Heart left ventricle (tissue), 16 donors: Measurements from ENCODE around the gene PXMP4. TPM values are rescaled to one million over a fixed set of nuclear protein-coding genes. Genes with fewer than 3 reads are reported as not detected.

Experiments used
- ATAC-seq, 4 donors: fragments of 200-7000 bp; cut with Tn5 transposase; one replicate each; pipeline ENCODE4 v1.9.1; 2020 to 2022; ENCODE audit warnings: moderate library complexity in 4 of 4, mild to moderate bottlenecking in 3 of 4, moderate number of reproducible peaks in 1 of 4
- DNase-seq, 5 donors: peaks; one replicate each; pipeline ENCODE4 v3.0.0-alpha.2; 2020
- H3K27ac ChIP-seq, 12 donors: fragments of 200-600 bp; sonication (generic) in 4 of 12; one replicate each; pipeline versions ENCODE4 v1.5.0 to v1.8.0; 2016 to 2022; ENCODE audit warnings: mild to moderate bottlenecking in 2 of 12
- H3K27me3 ChIP-seq, 9 donors: fragments of 200-600 bp; sonication (generic) in 2 of 9; one replicate each; pipeline versions ENCODE4 v1.5.1 to v1.8.0; 2016 to 2022; ENCODE audit warnings: mild to moderate bottlenecking in 3 of 9
- H3K36me3 ChIP-seq, 9 donors: fragments of 200-600 bp; sonication (generic) in 2 of 9; one replicate each; pipeline versions ENCODE4 v1.5.0 to v1.8.0; 2018 to 2022; ENCODE audit warnings: mild to moderate bottlenecking in 2 of 9
- H3K4me1 ChIP-seq, 12 donors: fragments of 200-600 bp; sonication (generic) in 4 of 12; one replicate each; pipeline versions ENCODE4 v1.5.0 to v1.8.0; 2016 to 2022; ENCODE audit warnings: mild to moderate bottlenecking in 3 of 12
- H3K4me3 ChIP-seq, 12 donors: fragments of 200-600 bp; sonication (generic) in 4 of 12; one replicate each; pipeline versions ENCODE4 v1.5.0 to v1.8.0; 2017 to 2022; ENCODE audit warnings: mild to moderate bottlenecking in 9 of 12, moderate library complexity in 4 of 12
- H3K9me3 ChIP-seq, 12 donors: fragments of 200-600 bp; sonication (generic) in 4 of 12; one replicate each; pipeline versions ENCODE4 v1.5.0 to v1.8.0; 2016 to 2022; ENCODE audit warnings: mild to moderate bottlenecking in 1 of 12
- CTCF ChIP-seq, 12 donors: fragments of 200-600 bp; sonication (generic) in 4 of 12; IDR thresholded peaks; one replicate each; pipeline versions ENCODE4 v1.5.0 to v1.8.0; 2018 to 2022; ENCODE audit warnings: antibody characterized with exemption in 12 of 12, mild to moderate bottlenecking in 5 of 12
- POLR2A ChIP-seq, 2 donors: fragments of 450-650 bp; IDR thresholded peaks; one replicate each; pipeline ENCODE4 v1.6.1; 2017; ENCODE audit warnings: antibody characterized with exemption in 2 of 2, mild to moderate bottlenecking in 2 of 2, moderate library complexity in 2 of 2
- WGBS, 4 donors: extraction: QIAGEN DNeasy Blood & Tissue Kit in 2 of 4; methylation state at CpG; one replicate each; pipeline versions ENCODE4 v1.1.5 to v1.1.7; 2013 to 2018; 5-methylcytosine and 5-hydroxymethylcytosine counted together
- intact Hi-C, 10 donors: fragments of 100-400 bp; cut with DNase I; formaldehyde crosslinking; loops; one replicate each; pipeline versions ENCODE4 v1.11.1 to v1.14.2; 2022
- polyA plus RNA-seq, 2 donors: library from polyadenylated mRNA; stranded (reverse); fragments of 200-250 nt; gene quantifications; one replicate each; pipeline ENCODE4 v1.2.3, GENCODE V29; 2013
- total RNA-seq, 9 donors: library from RNA; depleted of rRNA in 2 of 9; stranded (reverse); fragments of >200 nt in 2 of 9; fragmentation: NEBNext Ultra II Directional in 3 of 9; extraction: Animal tissue kit (Norgen Biotek cat#: 25700) in 3 of 9; gene quantifications; one replicate each; pipeline versions ENCODE4 v1.1.0 to v1.2.4, GENCODE V29; 2016 to 2023
- donor health status: ischemic (EF 13 %, LVEDD 7.1; RV severe dilation, severe dysfunction).
- donor health status: healthy with polysubstance abuse.
- donor health status: DM: no; HTN: yes; CAD: no.
- donor health status: DM: no; HTN: no; CAD: no.
- donor health status: ischemic (EF 25% LVEDD 6.9; RV normal size, moderate dysfunction).
- donor health status: ischemic (EF 25% LVEDD 5.7; RV mildly dilated, moderate dysfunction).
- donor health status: healthy.
- donor health status: DM: yes; HTN: yes; CAD: no.
- donor health status: ischemic (EF 35%, LVEDD 5.7; RV mildly dilated, moderate dysfunction).
- donor health status: nonischemic (EF 11% LVEDD 7.7; RV severe dilation, severe dysfunction).
- donor health status: DM: yes; HTN: yes; CAD: no.
- donor health status: PGD.
- donor health status: ischemic (EF 29% LVEDD 5.4; RV normal size, mild dysfunction).
- donor health status: nonischemic (EF 23%, LVEDD 6.1; RV moderate dilation, normal function).

PXMP4 gene
- total and polyA plus RNA-seq, 11 donors, result 5.0 to 13.0 (median 10.2) TPM

GRCh38 chr20:33710681-33711445 is 9.2 kb downstream of the PXMP4 start:
- DNase-seq (no peak), ATAC-seq (no peak)
- Histone ChIP-seq H3K27me3 (no peaks in the 10 kb centered on the region), H3K4me1 (no peaks in the 10 kb centered on the region), H3K27ac (no peak overlapping the region), H3K36me3 (peaks cover 0 to 75% (median 57%) of the 10 kb centered on the region in 9 donors), H3K4me3 (no peak overlapping the region), H3K9me3 (no peaks in the 10 kb centered on the region)
- WGBS, 4 donors, result 73 to 85% (median 80%) methylated on average over 13 to 14 of the region's 14 CpGs
- intact Hi-C loops, result no loop called here
- TF ChIP-seq CTCF (IDR thresholded peaks at IDR 0.05) (no peak), POLR2A (IDR thresholded peaks at IDR 0.05) (no peak)

- Histone ChIP-seq H3K4me1 (no peaks in the 10 kb centered on the region), H3K27me3 (no peaks in the 10 kb centered on the region), H3K4me3 (no peak overlapping the region), H3K27ac (no peak overlapping the region), H3K36me3 (peaks cover 0 to 75% (median 57%) of the 10 kb centered on the region in 9 donors), H3K9me3 (no peaks in the 10 kb centered on the region)
- WGBS, 4 donors, result 84 to 90% (median 88%) methylated on average over 16 of the region's 16 CpGs
- intact Hi-C loops, result no loop called here
- no peak for ATAC-seq
- DNase-seq, result no peak
- TF ChIP-seq POLR2A (IDR thresholded peaks at IDR 0.05) (no peak), CTCF (IDR thresholded peaks at IDR 0.05) (no peak)
These were observed 10.1 kb downstream of the PXMP4 start for GRCh38 chr20:33709905-33710541.

GRCh38 chr20:33709398-33709797 is 10.7 kb downstream of the PXMP4 start:
- TF ChIP-seq CTCF (IDR thresholded peaks at IDR 0.05) (no peak), POLR2A (IDR thresholded peaks at IDR 0.05) (no peak)
- no peaks in the 10 kb centered on the region for H3K9me3 ChIP-seq
- H3K27ac ChIP-seq, result no peak overlapping the region
- no peak overlapping the region for H3K4me3 ChIP-seq
- WGBS, 4 donors, result 88 to 97% (median 94%) methylated on average over 2 of the region's 2 CpGs
- intact Hi-C loops, result no loop called here
- H3K36me3 ChIP-seq, result peaks cover 0 to 69% (median 57%) of the 10 kb centered on the region in 9 donors
- no peaks in the 10 kb centered on the region for H3K4me1 ChIP-seq
- ATAC-seq (no peak), DNase-seq (no peak)
- H3K27me3 ChIP-seq, result no peaks in the 10 kb centered on the region

GRCh38 chr20:33707668-33708067 is 12.4 kb downstream of the PXMP4 start:
- 88 to 93% (median 90%) methylated on average over 11 of the region's 11 CpGs for WGBS, 4 donors

More at GRCh38 chr20:33707668-33708067, 12.4 kb downstream of the PXMP4 start:
- H3K27ac ChIP-seq, result no peak overlapping the region
- intact Hi-C loops, result no loop called here
- H3K9me3 ChIP-seq, result no peaks in the 10 kb centered on the region
- peaks cover 0 to 5% (median 0%) of the 10 kb centered on the region in 12 donors for H3K4me1 ChIP-seq
- no peaks in the 10 kb centered on the region for H3K27me3 ChIP-seq
- H3K4me3 ChIP-seq, result no peak overlapping the region
- H3K36me3 ChIP-seq, result peaks cover 0 to 52% (median 41%) of the 10 kb centered on the region in 9 donors
- ATAC-seq (no peak), DNase-seq (no peak)
- TF ChIP-seq POLR2A (IDR thresholded peaks at IDR 0.05) (no peak), CTCF (IDR thresholded peaks at IDR 0.05) (no peak)
